HS-27A (cell line): ENCODE measurements around the gene PIK3C2G.

ENCODE experiments used
- DNase-seq: peaks from one replicate; pipeline ENCODE4 v3.0.0-alpha.2; 2012; ENCODE audit warnings: low read depth, missing footprints

PIK3C2G gene

DNA sequence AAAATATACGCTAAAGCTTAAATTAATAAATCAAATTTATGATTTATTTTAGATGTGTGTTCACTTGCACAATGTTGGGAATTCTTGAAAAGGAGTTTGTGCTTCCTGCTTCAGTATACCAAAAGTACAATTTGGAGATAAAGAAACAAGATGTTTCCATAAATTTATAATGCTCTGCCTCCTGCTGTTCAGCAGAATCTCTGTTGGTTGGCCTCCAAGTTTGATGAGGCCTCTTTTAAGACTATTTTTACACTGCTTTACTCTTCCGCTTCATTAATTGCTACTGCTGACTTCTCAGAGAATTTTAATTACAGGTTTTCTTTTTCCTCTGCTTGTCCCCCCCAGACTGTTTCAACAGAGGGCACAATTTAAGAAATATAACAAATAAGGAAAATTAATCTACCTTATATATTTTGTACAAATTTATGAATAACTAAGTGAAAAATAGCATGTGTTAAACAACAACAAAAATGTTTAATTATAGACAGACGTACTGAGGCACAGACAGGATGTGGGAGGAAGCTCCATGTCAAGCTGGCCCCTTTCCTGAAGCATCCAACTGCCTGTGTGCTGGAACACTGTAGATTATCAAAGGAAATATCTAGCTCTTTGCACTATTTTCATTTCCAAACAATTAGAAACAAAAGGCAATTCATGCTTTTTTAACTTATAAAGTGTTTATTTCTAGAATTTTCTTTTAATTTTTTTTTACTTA lies 83.9 kb downstream of the PIK3C2G start:
- DNase-seq = no peak

DNA sequence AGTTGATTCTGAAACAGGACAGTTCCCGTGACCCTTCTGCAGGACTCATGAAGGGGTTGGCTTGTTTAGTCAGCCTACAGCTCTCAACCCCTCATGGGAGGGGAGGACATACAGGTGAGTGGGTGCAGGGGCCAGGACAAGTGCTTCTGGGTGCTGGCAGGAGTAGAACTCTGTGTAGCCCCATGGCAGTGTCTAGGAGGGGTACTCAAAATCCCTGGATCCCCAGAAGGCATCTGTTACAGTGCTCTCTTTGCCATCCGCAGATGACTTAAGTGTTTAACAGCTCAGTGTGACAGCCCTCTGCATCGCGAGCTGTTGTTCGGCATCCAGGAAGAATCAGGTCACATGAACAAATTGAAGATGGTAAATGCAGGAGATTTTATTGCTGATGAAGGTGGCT lies 91.0 kb downstream of the PIK3C2G start:
- DNase-seq = no peak

DNA sequence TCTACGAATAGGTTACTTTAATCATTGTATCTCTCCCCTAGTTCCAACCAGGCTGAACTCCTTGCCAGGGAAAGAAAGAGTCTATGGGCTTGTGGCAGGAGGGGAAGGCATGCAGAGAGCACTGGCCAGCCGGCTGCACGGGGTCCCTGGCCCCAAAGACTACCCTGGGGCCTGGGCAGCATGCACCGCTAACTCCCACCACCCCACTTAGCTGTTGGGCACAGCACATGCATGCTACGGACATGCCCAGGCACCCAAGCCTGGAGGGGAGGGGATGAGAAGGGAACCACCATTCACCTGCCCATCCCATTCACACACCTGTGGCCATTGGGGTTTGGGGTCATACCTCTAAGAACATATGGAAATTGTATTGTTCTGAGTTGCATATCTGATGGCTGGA lies 94.1 kb downstream of the PIK3C2G start:
- DNase-seq = no peak

DNA sequence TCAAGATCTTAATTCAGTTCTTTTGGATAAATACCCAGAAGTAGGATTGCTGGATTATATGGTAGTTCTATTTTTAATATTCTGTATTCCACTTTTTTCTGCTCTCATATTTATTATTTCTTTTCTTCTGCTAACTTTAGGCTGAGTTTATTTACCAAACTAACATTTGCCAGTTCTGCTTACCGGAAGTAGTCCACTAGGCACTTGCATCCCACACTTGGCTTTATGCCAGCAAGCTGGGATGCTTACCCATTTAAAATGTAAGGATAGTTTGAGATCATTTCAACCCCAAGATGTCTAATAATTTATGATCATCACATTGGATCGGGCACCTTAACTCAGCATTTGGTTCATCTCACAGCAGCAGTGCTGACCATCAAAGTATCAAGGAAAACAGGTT lies 96.8 kb downstream of the PIK3C2G start:
- DNase-seq = no peak

DNA sequence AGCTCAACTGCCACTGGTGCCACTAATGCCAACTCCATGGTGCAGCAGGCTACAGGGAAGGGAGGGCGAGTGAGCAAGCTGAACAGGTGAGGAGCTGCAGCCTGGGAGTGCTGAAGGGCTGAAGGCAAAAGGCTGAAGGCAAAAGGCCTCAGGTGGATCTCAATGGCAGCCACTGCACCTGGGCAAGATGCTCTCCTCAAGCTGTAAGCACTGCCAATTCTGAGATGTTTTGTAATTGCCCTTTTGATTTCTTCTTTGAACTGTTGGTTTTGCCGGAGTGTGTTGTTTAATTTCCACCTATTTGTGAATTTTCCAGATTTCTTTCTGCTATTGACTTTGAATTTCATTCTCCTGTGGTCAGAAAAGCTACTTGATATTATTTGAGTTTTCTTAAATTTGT lies 97.6 kb downstream of the PIK3C2G start:
- no peak for DNase-seq

DNA sequence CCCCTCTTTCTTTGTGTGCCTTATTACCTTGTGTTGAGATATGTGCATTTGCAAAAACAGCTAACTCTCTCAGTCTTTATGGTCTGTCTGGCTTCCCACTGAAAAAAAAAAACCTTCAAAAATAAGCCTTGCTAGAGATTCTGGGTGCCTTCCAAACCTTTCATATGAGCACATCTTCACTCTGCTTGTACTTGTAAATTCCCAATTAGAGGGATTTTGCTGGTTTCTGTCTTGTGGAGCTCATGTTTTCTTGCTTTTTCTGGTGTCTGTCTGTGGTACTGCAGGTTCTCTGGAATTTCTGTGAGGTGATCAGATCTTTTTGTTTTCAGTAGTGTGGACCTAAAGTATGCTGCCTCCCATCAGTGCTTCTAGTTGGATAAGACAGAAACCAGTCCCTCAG lies 100.1 kb downstream of the PIK3C2G start:
- DNase-seq = no peak

DNA sequence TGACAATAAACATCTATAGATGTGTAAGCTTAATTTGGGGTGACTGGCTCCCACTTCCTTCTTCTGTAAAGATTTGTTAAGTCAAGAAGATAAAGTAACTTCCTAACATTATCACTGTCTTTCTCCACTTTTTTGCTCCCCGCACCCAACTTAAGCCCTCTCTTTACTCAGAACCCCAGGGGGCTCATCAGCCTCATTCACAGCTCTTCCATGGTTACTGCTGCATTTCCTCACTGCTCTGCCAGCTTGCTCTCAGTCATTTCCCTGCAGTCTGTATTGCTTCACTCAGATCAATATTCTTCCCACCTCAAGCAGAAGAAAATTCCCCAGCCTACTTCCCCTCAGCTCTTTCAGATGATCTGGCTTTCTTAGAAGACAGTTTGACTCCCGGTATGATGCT lies 102.0 kb downstream of the PIK3C2G start:
- DNase-seq = no peak

DNA sequence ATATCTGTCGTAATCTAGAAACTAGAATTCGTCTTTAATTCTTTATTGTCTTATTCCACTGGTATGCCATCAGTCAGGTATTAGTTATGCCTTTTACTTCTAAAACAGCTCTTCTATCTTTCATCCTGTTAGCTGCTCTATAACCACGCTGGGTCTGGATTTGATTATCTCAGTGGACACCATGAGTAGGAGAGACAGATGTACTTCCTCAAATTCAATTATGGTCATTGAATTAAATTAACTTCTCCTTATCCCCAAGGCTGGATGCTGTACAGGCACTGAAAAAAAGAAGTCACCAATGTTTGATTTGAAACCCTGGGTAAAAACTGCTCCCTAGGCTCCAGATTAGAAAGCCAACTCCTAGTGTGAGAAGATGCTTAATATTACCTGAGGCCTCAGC lies 107.3 kb downstream of the PIK3C2G start:
- DNase-seq = no peak

DNA sequence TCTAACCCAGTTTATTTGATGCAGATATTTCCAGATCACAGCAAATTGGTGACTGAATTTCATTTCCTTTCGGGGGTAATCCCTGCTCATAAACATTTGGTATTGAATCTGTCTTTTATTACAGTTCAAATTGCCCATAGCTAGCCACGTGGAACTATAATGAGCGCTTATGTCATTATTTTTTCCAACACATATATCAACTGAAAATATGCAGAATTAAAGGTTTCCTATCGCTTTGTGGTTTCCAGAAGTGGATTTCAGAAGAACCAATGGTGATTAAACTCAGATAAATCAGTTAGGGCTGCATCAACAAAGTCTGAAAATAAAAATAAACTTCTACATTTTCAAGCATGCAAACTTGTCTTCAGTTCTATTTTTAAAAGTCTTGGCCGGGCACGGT lies 111.9 kb downstream of the PIK3C2G start:
- no peak for DNase-seq

DNA sequence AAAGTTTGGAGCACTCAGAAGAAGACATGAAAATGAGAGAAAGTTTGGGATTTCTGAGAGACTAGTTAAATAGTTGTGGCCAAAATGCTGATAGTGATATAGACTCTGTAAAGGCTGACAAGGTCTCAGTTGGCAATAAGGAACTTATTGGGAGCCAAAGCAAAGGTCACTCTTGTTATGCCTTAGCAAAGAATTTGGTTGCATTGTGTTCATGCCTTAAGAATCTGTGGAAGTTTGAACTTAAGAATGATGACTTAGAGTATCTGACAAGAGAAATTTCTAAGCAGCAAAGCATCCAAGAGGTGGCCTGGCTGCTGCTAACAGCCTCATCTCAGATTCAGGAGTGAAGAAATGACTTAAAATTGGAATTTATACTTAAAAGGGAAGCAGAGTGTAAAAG lies 113.8 kb downstream of the PIK3C2G start:
- DNase-seq = no peak

DNA sequence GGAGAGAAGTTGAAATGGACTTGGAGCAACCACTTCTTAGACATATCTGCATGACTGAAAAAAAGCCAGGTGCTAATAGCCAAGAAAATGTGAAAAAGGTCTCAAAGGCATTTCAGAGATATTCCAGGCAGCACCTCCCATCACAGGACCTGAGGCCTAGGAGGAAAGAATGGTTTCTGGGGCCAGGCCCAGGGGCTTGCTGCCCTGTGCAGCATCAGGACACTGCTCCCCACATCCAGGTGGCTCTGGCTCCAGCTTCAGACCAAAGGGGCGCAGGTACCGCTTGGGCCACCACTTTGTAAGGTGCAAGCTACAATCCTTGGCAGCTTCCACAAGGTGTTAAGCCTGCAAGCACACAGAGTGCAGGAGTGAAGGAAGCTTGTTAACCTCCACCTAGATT lies 114.3 kb downstream of the PIK3C2G start:
- DNase-seq = no peak

DNA sequence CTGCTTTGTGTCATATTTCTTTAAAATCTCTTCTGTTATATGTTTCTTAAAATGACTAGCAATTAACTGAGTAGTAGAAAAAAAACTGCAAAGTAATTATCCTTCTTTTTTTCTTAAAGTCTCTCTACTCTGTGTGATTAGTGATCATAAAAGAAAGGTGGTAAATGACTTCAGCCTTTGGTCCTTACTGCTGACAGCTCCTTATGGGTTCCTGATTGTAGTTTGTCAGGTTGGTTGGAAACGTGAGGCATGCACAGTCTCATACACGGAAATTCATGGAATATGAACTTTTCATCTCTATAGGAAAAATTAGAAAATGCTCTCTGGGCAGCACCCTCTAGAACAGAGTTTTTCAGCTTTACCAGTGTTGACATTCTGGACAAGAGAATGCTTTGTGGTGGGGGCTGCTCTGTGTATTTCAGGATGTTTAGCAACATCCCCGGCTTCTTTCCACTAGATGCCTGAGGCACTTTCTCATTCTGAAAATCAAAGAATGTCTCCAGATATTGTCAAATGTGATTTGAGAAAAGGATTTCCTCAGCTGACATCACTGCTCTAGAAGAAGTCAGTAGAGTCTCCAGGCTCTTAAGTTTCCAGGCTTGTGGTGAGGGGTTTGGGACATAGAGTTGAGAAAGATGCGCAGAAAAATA lies 121.0 kb downstream of the PIK3C2G start:
- no peak for DNase-seq

DNA sequence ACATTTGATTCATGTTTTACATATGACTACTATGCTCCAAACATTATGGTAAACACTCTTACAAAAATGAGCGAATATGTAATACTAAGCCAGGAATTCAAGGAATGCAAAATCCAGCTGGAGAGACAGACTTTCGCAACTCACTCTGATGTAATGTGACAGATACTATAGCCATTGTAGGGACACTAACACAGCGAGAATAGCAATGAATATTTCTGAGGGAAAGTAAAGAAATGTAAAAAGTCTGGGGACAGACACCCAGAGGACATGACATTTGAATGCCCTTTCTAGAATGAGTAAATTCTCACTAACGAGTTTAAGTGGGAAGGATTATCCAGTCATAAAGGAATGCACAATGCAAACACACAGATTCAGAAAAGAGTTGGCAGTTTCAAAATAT lies 121.9 kb downstream of the PIK3C2G start:
- peak; percentile 98 for DNase-seq

DNA sequence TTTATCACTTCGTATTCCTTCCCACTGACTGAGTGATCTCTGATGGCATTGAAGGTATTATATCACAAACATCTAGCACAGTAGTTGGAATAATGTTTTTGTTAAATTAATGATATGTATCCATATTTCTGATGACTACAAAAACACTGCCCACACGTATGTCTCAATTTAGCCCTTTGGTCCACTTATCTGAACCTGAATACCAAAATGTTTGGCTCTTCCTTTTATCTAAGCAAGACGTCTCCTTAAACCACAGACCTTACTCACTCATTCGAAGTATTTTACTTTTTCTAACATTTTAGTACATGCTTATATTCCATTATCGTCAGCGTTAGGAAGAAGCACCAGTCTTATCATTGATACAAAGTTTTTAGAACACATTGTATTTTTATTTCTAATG lies 126.4 kb downstream of the PIK3C2G start:
- DNase-seq = no peak

DNA sequence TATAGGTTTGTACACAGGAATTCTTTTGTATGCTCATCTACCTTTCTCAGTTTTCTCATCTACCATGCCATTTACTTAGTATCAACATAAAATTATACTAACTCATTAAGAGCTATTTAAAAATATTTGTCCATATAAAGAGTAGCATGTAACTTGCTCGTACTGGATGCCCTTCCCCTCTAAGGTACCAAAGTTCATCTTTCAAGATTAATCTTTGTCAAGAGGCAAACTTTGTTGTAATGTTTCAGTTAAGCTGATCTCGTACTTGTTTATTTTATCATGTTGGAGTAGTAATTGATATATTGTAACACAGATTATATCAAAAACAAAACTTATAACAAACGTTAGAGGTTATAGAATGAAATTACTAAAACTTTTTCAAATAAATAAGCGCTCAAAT lies 128.5 kb downstream of the PIK3C2G start:
- DNase-seq = no peak

DNA sequence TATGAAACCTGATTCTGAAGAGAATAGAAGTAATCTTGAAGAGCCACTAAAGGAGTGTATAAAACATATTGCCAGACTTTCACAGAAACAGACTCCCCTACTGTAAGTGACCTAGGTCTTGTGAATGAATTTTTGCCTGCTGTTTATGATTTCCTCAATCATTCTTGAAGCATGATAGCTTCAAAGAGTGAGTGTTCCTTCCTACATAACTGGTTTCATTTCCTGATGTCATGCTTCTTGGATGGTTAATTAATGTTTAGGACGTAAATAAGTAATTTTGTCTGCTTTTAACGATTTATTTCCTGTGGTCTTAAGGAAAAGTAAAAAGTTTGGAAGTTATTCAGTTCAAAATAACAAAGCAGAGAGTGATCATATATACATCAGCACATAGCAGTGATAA lies 129.8 kb downstream of the PIK3C2G start:
- no peak for DNase-seq

DNA sequence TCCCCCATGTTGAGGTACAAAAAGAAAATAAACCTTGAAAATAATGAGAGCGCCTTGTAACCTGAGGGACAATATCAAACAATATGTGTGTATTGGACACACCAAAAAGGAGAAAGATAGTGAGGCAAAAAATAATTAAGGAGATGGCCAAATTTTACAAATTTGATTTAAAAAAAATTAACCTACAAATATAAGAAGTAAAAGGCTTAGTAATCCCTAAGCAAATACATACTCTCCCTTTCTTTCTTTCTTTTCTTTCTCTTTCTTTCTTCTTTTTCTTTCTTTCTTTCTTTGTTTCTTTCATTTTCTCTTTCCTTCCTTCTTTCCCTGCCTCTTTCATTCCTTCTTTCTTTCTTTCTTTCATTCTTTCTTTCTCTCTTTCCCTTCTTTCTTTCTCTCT lies 133.4 kb downstream of the PIK3C2G start:
- no peak for DNase-seq

DNA sequence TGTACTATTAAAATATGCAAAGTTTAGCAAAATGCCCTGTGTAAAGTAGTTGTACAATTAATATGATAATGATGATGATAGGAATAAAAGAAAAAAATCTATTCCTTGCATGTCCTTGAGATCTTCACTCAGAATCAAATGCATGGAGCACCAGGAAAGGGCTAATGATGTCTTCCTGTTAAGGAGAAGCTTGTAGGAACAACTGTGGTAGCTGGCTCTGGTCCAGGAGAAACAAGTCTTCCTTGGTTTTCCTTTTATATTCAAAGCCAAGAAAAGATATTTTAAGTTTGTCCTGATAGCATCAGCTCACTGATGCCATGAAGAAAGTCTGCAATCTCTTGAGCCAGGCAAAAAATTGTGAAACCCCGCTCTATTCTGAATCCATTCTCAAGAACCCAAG lies 138.9 kb downstream of the PIK3C2G start:
- DNase-seq = no peak

DNA sequence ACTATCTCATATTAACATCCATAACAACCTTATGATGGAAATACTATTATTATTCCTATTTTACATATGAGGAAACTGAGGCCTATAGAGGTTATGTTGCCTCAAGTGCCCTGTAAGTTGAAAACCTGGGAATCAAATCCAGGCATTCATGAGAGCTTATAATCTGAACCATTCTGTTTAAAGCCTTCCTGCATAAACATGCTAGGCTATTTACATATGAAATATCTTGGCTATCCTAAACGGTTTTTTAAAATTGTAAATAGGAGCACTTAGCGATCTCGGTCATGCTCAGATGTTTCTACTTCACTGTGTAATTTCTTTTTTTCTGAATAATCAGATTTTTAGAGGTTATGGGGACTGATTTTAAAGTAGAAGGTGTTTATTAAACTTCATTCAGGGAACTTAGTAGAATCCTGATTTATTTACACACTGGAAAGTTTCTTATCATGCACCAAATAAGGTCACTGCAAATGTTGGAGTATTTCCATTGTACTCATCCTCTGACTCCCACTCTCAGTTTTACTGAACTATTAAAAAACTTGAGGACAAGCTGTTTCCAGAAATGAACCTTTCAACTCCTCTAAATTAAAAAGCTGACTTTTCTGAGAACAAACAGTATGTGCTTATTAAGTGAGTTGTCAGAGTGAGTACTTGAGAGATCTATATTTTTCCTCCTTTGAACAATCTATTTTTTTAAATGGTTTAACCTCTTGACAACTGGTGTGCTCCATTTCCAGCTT lies 141.7 kb downstream of the PIK3C2G start:
- DNase-seq = no peak

DNA sequence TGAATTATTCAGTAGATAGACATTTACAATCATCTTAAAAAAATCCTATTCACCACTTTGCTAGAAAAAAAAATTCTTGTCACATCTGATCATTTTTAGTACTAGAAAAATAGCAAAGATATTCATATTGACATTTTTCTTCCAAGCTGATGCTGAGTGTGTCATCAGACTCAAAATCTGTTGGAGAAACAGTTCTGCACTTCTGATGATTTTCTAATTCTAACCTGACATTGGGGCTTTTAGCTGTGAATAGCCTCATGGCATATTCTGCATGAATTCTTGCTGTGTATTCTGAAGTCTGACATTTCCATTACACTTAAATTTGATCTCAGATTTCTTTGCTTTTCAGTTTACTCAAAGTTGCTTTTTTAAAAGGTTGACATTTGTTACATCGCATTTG lies 150.1 kb downstream of the PIK3C2G start:
- no peak for DNase-seq

DNA sequence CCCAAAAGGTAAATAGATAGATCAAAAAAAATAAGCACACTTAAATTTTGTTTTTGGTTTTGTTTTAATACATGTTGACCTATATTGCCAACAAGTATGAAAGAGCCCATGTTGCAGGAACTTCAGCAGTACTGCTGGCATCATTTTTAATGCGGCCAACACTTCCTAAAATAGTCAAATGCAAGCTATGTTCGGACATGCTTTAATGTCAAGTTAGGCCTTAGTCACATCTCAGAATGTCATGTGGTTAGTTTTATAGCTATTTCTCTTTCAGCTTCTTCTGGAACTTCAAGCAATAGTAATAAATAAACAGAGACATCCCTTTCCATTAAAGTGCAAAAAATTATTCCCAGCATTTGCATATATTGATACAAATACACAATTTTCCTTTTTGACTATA lies 153.4 kb downstream of the PIK3C2G start:
- no peak for DNase-seq

DNA sequence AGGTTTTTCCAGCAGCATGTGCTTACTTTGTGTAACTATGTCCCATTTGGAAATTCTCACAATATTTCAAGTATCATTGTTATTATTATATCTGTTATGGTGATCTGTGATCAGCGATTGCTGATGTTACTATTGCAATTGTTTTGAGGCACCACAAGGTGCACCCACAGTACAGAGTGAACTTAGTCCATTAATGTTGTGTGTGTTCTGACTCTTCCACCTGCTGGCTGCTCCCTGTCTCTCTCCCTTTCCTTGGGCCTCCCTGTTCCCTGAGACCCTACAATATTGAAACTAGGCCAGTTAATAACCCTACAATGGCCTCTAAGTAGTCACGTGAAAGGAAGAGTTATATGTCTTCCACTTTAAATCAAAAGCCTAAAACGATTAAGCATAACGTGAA lies 153.9 kb downstream of the PIK3C2G start:
- no peak for DNase-seq

DNA sequence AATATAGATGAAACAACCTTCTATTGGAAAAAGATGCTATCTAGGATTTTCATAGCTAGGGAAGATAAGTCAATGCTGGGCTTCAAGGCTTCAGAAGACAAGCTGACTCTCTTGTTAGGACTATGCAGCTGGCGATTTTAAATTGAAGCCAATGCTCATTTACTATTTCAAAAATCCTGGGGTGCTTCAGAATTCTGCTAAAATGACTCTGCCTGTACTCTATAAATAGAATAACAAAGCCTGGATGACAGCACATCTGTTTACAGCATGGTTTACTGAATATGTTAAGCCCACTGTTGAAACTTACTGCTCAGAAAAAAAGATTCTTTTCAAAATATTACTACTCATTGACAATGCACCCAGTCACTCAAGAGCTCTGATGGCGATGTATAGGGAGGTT lies 155.1 kb downstream of the PIK3C2G start:
- no peak for DNase-seq

DNA sequence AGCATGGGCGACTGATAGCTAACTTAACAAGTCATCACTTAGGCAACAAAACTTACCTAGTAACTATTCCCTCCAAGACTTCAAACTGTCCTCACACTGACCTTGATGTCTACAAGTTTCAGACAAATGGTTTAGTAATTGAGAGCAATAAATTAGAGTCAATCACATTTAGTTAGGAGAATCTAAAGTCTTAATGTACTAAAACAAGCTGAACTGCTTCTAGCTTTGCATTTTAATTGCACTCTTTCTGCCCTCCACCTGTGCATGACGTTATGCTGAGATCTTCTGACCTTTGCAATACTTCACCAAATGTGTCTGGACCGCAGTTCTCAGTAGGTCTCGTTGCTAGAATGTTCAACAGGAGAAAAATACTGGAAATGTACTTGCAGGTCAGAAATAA lies 158.0 kb downstream of the PIK3C2G start:
- no peak for DNase-seq
